ENCODE results near the gene SAMD14.

SAMD14 gene

GRCh38 chr17:50129728-50130558 lies at the start of gene SAMD14:
Gene SAMD14, minus strand, starts transcription at chr17:50130160. Its CDS starts 5,201 bp downstream, at chr17:50124959.
- DNase-seq (ENCODE audit: low read depth), result peak; percentile 50

- peak; percentile 31 for DNase-seq (ENCODE audit: low read depth)
Observed at GRCh38 chr17:50177983-50178834, 48.2 kb upstream of the SAMD14 start.

DNA sequence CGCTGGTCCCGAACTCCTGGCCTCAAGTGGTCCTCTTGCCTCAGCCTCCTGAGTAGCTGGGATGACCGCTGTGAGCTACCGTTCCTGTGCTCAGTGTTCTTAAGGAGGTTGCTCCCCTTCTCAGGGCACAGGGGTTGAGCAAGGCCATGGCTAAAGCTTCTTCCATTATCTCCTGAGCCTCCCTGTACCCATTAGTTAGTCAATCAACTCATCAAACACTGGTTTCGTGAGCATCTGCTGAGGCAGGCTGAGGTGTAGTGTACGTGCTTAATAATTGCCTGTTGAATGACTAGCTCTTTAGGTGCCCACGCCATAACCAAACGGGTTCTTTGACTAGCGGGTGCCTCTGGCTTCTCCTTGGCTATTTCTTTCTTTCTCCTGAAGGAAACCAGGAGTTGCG lies 47.5 kb upstream of the SAMD14 start:
- no peak for DNase-seq (ENCODE audit: low read depth)

DNA sequence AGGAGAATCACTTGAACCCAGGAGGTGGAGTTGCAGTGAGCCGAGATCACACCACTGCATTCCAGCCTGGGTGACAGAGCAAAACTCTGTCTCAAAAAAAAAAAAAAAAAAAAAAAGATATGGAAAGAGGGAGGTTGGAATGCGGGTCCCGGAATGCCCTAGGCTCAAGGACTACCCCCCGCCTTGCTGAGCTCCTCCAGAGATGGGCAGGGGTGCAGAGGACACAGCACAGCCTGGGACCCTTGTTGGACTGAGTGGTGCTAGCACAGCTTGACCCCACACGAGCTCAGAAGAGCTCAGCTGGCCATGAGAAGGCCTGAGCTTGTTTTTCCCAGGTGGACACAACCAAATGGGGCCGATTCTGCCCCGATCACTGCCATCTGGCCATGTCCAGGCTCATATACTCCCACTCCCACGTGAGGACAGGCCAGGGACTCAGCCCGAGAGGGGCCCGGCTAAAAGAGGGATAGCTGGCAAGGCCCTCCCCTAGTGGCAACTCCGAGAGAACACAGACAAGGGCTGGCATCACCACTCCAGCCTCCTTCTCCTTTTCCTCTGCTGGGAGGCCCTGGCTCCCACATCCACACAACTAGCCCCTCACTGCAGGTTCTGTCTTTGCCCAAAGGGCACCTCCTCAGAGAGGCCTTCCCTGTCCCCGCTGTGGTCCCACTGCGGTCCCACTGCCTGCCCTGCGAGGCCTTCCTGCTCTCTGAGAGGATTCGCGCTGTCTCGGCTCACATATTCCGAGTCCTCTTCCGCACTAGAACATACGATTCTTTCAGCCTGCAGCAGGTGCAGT lies 46.8 kb upstream of the SAMD14 start:
- DNase-seq (ENCODE audit: low read depth), result no peak

DNA sequence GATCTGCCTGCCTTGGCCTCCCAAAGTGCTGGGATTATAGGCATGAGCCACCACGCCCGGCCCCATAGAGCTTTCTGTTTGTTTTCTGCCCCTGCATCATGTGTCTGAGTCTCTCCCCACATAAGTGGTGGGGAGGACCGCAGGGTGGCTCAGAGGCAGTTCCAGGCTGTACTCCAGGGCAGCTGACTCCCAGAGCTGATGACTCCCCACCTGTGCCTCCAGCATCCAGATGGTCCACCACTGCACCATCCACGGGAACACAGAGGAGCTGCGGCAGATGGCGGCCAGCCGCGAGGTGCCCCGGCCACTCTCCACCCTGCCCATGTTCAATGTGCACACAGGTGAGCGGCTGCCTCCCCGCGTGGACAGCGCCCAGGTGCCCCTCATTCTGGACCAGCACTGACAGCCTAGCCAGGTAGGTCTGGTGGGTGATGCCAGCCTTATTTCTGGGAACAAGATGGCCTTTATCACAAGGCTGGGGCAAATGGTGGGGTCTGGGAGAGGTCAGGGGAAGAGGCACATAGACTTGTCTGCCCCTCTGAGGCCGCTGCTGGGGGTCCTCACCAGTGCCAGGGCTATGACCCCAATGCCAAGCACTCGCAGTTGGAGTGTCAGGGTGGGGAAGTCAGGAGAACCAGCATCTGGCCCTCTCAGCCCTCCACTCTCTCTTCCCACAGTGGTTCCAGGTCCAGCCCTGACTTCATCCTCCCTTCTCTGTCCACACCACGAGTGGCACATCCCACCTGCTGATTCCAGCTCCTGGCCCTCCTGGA lies 45.3 kb upstream of the SAMD14 start:
- no peak for DNase-seq (ENCODE audit: low read depth)

DNA sequence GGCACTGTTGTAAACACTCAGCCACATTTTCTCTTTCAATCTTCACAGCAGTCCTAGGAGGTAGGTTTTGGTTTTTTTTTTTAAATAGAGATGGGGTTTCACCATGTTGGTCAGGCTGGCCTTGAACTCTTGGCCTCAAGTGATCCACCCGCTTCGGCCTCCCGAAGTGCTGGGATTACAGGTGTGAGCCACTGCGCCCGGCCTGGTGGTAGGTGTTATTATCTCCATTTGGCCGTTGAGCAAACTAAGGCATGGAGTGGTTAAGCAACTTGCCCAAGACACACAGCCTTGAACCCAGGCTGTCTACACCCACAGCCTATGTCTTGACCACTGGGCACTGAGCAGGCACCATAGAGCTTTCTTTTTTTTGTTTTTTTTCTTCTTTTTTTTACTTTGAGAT lies 44.5 kb upstream of the SAMD14 start:
- no peak for DNase-seq (ENCODE audit: low read depth)

GRCh38 chr17:50173335-50173941 lies 43.5 kb upstream of the SAMD14 start:
- DNase-seq (ENCODE audit: low read depth), result no peak

- no peak for DNase-seq (ENCODE audit: low read depth)
Observed at GRCh38 chr17:50172936-50173334, 43.0 kb upstream of the SAMD14 start.

DNA sequence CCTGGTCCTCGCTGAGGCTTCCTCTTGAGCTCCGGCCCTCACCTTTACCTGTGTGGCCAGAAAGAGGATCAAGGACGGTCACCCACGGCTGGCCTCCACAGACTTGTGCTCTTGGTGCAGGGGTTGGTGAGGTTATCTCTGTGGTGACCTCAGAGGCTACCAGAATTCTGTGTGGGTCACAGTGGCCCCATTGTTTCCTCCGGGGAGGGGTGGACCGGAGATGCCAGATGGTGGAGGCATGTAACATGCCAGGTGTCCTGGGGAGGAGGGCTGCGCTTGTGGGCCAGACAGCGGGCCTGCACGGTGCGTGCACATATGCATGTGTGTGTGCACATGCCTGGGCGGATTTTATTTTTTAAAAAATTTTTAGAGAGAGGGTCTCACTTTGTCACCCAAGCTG lies 42.2 kb upstream of the SAMD14 start:
- no peak for DNase-seq (ENCODE audit: low read depth)

DNA sequence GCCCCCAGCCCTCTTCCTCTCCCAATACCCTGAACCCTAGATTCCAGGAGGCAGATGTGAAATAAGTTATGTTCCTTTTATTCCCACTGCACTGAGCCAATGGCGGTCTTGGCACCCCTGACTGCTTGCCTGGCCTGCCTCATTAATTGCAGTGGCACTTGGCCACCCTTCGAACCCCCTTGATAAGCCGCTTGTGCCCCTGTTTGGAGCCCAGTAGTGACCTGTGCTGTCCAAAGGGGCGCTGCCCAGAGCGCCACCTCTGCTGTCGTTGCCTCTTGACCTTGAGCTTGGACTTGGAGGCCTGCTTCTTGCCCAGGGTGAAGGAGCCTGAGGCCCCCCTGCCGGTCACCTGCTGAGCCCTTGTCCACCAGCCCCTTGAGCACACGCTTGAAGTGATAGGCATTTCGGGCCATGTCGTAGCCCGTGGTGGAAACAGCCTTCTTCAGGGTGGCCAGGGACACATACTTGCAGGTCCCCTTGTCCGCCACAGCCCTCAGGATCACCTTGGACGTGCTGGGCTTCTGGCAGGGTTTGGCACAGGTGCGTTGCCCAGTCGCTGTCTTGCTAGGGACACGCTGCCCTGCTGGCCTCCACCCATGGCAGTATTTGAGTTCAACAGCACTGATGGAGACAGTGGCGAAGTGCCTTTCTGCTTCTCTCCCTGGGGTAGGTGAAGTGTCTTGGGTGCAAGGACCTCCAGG lies 41.6 kb upstream of the SAMD14 start:
- DNase-seq (ENCODE audit: low read depth), result no peak

DNA sequence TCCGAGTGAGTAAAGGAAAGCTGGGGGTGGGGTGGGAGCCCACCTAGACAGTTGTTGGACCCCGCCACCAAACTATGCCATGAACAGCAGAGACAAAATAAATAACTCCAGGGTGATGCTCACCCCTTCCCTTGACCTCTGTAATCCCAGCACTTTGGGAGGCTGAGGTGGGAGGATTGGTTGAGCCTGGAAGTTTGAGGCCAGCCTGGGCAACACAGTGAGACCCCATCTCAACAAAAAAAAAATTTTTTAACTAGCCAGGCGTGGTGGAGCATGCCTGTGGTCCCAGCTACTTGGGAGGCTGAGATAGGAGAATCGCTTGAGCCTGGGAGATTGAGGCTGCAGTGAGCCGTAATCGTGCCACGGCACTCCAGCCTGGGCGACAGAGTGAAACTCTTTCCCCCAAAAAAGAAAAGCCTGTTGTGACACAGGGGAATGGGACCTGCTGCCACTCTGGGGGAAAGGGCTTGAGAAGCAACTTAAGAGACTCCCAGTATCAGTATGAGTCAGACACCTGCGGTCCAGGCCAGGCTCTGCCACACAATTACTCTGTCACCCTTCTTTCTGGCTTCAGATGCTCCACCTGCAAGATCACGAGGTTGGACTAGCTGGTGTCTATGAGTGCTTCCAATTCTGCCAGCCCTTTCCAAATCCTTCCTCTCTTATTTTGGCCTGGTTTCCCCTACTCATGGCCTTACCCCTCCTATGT lies 40.9 kb upstream of the SAMD14 start:
- no peak for DNase-seq (ENCODE audit: low read depth)

DNA sequence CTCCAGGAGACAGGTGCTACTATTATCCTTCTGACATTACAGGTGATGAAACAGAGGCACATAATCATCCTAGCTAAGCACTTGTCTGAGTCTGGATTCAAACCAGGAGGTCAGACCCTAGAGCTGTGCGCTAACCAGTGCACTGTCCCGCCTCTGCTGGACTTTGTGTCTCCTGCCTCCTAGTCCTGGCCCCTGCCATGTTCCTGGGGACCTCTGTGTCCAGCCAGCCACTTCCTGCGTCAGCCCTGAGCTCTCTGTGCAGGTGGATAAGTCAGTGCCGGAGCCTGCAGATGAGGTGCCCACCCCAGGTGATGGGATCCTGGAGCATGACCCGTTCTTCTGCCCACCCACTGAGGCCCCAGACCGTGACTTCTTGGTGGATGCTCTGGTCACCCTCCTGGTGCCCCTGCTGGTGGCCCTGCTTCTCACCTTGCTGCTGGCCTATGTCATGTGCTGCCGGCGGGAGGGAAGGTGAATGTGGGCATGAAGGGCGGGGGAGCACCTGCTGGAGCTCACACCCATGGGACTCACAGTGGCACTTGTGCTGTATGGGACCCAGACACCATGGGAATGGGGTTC lies 40.0 kb upstream of the SAMD14 start:
- DNase-seq (ENCODE audit: low read depth), result no peak

DNA sequence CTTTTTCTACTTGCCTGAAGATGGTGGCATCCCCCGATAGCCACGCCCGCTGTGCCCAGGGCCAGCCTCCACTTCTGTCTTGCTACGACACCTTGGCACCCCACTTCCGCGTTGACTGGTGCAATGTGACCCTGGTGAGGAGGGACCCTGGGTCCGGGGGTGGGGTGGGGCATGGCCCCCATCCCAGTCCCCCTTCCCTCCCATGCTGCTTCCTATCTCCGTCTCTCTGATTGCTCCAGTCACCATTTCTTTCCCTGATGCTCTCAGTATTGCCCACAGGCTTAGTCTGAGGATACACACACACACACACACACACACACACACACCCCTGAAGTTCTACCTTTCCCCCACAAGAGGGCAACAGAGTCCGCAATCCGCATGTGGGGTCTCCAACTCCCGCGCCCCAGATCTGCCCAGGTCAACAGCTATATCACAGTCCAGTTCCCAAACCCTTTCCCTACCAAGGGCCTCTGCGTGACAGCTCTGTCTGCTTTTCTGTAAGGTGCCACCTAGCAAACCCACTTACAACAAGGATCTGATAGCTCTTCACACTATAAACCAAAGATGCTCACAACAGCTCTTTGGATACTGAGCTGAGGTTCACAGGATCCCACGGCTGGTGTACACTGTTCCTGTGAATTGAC lies 39.3 kb upstream of the SAMD14 start:
- peak; percentile 35 for DNase-seq (ENCODE audit: low read depth)

DNA sequence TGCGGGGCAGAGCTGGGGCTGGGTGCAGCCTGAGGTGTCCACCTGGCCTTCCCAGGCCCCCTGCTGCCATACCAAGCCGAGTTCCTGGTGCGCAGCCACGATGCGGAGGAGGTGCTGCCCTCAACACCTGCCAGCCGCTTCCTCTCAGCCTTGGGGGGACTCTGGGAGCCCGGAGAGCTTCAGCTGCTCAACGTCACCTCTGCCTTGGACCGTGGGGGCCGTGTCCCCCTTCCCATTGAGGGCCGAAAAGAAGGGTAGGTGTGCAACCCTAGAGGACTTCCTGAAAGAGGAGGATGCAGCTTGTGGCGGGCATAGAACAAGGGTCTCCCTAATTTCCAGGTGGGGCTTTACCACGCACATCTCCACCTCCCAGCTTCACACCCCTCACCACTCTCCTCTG lies 38.4 kb upstream of the SAMD14 start:
- DNase-seq (ENCODE audit: low read depth), result no peak

DNA sequence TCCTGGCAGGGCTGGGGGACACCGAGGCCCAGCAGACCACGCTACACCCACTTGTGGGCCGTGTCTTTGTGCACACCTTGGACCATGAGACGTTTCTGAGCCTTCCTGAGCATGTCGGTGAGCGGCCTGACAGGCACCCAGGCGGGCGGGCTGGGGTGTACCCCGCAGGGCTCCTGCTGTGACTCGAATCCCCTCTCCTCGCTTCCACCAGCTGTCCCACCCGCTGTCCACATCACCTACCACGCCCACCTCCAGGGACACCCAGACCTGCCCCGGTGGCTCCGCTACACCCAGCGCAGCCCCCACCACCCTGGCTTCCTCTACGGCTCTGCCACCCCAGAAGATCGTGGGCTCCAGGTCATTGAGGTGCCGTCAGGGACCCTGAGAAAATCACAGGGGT lies 37.4 kb upstream of the SAMD14 start:
- no peak for DNase-seq (ENCODE audit: low read depth)

- no peak for DNase-seq (ENCODE audit: low read depth)
Observed at GRCh38 chr17:50166518-50167181, 36.7 kb upstream of the SAMD14 start.

DNA sequence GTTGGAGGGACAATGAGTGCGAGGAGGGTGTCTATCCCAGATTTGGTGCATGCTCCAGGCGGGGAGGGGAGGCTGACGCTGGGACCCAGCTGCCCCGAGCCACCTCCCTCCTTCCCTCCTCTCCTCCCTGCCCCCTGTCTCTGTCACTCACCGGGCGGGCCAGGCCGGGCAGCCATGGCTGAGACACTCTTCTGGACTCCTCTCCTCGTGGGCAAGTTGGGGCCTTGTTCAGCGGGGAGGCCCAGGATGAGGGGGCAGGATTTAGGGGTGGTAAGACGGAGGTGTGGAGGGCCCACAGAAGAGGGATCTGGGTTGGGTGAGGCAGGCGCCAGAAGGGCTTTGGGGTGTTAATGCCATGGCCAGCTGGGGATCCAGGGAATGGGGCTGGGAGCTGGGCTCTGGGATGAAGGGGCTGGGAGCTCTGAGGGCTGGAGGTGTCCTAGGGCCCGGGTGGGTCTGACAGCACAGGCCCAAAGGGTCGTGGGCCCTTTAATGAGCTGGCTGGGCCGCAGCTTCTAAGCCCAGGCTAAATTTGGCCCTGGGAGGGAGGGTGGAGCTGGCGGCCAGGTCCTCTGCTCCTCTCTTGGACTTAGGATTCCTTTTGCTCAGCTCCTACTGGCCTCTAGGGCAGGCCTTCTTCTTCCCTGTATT lies 36.0 kb upstream of the SAMD14 start, which contains the start of gene SGCA:
TSS of gene SGCA (plus strand) at position 139 of the 651 bp plus-strand sequence. CDS start at position 175, 36 bp downstream.
- no peak for DNase-seq (ENCODE audit: low read depth)

DNA sequence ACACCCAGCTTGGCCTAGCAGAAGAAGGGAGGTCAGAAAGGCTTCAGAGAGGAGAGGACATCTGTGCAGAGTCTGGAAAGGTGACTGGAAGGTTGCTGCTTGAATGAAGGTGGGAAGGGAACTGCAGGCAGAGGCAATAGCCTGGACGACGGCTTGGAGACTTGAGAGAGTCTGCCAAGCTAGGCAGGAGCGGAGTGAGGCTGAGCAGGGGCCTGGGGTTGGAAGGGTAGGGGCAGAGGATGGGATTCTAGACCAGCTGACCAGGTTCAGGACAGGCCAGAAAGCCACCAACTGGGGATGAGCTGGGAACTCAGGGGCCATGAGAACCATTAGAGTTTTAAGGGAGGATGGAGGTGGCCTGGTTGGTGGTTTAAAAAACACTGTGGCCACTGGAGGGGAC lies 35.5 kb upstream of the SAMD14 start:
- no peak for DNase-seq (ENCODE audit: low read depth)

All from T-helper 22 cell (primary cell).